Panc1 (cell line): Measurements from ENCODE around the gene LIPE.
"Not testable (repeated sequence)": the region's sequence is repeated elsewhere in the genome, so short reads cannot be mapped to it uniquely, and the experiment has no call there.

Experiments
- POLR2AphosphoS5 ChIP-seq: IDR thresholded peaks from 2 replicates; pipeline ENCODE4 v1.6.1; 2012; ENCODE audit warnings: mild to moderate bottlenecking, low read depth, low read length, moderate library complexity
- SIN3A ChIP-seq: IDR thresholded peaks from 2 replicates; pipeline ENCODE4 v1.6.1; 2012; ENCODE audit warnings: low read depth, mild to moderate bottlenecking, low read length, moderate library complexity, borderline replicate concordance; ENCODE audit not compliant: insufficient read depth
- TF ChIP-seq, protein P1 (sequence below): fragments of 450-650 bp; IDR thresholded peaks from 2 replicates; pipeline ENCODE4 v1.5.1; 2017; ENCODE audit warnings: mild to moderate bottlenecking

- TF ChIP-seq, protein P1, sequence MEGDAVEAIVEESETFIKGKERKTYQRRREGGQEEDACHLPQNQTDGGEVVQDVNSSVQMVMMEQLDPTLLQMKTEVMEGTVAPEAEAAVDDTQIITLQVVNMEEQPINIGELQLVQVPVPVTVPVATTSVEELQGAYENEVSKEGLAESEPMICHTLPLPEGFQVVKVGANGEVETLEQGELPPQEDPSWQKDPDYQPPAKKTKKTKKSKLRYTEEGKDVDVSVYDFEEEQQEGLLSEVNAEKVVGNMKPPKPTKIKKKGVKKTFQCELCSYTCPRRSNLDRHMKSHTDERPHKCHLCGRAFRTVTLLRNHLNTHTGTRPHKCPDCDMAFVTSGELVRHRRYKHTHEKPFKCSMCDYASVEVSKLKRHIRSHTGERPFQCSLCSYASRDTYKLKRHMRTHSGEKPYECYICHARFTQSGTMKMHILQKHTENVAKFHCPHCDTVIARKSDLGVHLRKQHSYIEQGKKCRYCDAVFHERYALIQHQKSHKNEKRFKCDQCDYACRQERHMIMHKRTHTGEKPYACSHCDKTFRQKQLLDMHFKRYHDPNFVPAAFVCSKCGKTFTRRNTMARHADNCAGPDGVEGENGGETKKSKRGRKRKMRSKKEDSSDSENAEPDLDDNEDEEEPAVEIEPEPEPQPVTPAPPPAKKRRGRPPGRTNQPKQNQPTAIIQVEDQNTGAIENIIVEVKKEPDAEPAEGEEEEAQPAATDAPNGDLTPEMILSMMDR = not testable (repeated sequence)
- TF ChIP-seq SIN3A, POLR2AphosphoS5: not testable (repeated sequence)
These were observed 21.1 kb upstream of the LIPE start for GRCh38 chr19:42448306-42448705.
